Heart left ventricle (tissue), 13 donors: ENCODE results near the gene CAND1.

ENCODE experiments used
- POLR2A ChIP-seq, 2 donors: fragments of 450-650 bp; IDR thresholded peaks; one replicate each; pipeline ENCODE4 v1.6.1; 2017; ENCODE audit warnings: antibody characterized with exemption in 2 of 2, mild to moderate bottlenecking in 2 of 2, moderate library complexity in 2 of 2
- TF ChIP-seq, protein P1 (sequence below), 12 donors: fragments of 200-600 bp; sonication (generic) in 4 of 12; IDR thresholded peaks; one replicate each; pipeline versions ENCODE4 v1.5.0 to v1.8.0; 2018 to 2022; ENCODE audit warnings: antibody characterized with exemption in 12 of 12, mild to moderate bottlenecking in 5 of 12
- donor health status: ischemic (EF 13 %, LVEDD 7.1; RV severe dilation, severe dysfunction).
- donor health status: DM: no; HTN: yes; CAD: no.
- donor health status: DM: no; HTN: no; CAD: no.
- donor health status: ischemic (EF 25% LVEDD 6.9; RV normal size, moderate dysfunction).
- donor health status: ischemic (EF 25% LVEDD 5.7; RV mildly dilated, moderate dysfunction).
- donor health status: ischemic (EF 35%, LVEDD 5.7; RV mildly dilated, moderate dysfunction).
- donor health status: nonischemic (EF 11% LVEDD 7.7; RV severe dilation, severe dysfunction).
- donor health status: DM: yes; HTN: yes; CAD: no.
- donor health status: PGD.
- donor health status: ischemic (EF 29% LVEDD 5.4; RV normal size, mild dysfunction).
- donor health status: nonischemic (EF 23%, LVEDD 6.1; RV moderate dilation, normal function).

DNA sequence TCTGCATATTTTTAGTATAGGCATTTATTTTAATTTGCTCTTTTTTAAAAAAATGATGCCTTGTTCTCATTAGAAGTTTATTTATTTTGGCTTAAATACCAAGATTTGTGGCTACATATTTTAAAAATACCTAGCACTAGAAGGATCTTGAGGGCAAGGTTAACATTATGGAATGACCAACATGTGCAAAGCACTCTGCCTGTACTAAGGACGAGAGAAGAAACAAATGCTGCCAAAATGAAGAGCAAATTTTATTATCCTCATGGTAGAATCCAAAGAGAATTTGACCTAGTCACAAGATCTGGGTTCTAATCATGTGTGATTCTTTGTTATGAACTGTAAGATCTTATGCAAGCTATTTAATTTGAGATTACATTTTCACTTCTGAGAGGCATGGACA is 2.8 kb downstream of the CAND1 start:
- TF ChIP-seq, protein P1, sequence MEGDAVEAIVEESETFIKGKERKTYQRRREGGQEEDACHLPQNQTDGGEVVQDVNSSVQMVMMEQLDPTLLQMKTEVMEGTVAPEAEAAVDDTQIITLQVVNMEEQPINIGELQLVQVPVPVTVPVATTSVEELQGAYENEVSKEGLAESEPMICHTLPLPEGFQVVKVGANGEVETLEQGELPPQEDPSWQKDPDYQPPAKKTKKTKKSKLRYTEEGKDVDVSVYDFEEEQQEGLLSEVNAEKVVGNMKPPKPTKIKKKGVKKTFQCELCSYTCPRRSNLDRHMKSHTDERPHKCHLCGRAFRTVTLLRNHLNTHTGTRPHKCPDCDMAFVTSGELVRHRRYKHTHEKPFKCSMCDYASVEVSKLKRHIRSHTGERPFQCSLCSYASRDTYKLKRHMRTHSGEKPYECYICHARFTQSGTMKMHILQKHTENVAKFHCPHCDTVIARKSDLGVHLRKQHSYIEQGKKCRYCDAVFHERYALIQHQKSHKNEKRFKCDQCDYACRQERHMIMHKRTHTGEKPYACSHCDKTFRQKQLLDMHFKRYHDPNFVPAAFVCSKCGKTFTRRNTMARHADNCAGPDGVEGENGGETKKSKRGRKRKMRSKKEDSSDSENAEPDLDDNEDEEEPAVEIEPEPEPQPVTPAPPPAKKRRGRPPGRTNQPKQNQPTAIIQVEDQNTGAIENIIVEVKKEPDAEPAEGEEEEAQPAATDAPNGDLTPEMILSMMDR (IDR thresholded peaks at IDR 0.05): no peak
- TF ChIP-seq POLR2A (IDR thresholded peaks at IDR 0.05): no peak
